ENCODE data around the gene ZBBX.

ZBBX gene

GRCh38 chr3:167306319-167306718, 73.8 kb downstream of the ZBBX start:
- no peak for DNase-seq

GRCh38 chr3:167305340-167305890, 74.7 kb downstream of the ZBBX start:
- DNase-seq = no peak

- DNase-seq = no peak
Observed at GRCh38 chr3:167304077-167304476, 76.0 kb downstream of the ZBBX start.

- no peak for DNase-seq
Observed at GRCh38 chr3:167302678-167303077, 77.4 kb downstream of the ZBBX start.

GRCh38 chr3:167300207-167300606, 79.9 kb downstream of the ZBBX start:
- DNase-seq = no peak

GRCh38 chr3:167289435-167289834, 90.7 kb downstream of the ZBBX start:
- DNase-seq = no peak

GRCh38 chr3:167288737-167289136, 91.4 kb downstream of the ZBBX start:
- no peak for DNase-seq

GRCh38 chr3:167287308-167287707, 92.8 kb downstream of the ZBBX start:
- DNase-seq = no peak

- DNase-seq = no peak
Observed at GRCh38 chr3:167274141-167274874, 105.8 kb downstream of the ZBBX start.

GRCh38 chr3:167253037-167253436, 127.1 kb downstream of the ZBBX start:
- DNase-seq = no peak

- no peak for DNase-seq
Observed at GRCh38 chr3:167251678-167252077, 128.4 kb downstream of the ZBBX start.

GRCh38 chr3:167246252-167246651, 133.8 kb downstream of the ZBBX start:
- DNase-seq = no peak

- no peak for DNase-seq
Observed at GRCh38 chr3:167241048-167241845, 138.8 kb downstream of the ZBBX start.

GRCh38 chr3:167228135-167228534, 152.0 kb downstream of the ZBBX start:
- DNase-seq = no peak

GRCh38 chr3:167225821-167226220, 154.3 kb downstream of the ZBBX start:
- no peak for DNase-seq

- DNase-seq = no peak
Observed at GRCh38 chr3:167209011-167209410, 171.1 kb downstream of the ZBBX start.

GRCh38 chr3:167203062-167203461, 177.0 kb downstream of the ZBBX start:
- DNase-seq = no peak

- DNase-seq = no peak
Observed at GRCh38 chr3:167198949-167199600, 181.0 kb downstream of the ZBBX start.

Data from right hindlimb (tissue), 1 donor.